AG04450 (cell line): ENCODE results near the gene UBE2B. TPM values are rescaled to one million over a fixed set of nuclear protein-coding genes. Genes with fewer than 3 reads are reported as not detected.

ENCODE experiments used
- CTCF ChIA-PET: fragments of 300-600, 350-600 bp; formaldehyde crosslinking; extraction: SDS; loops from one replicate; lab custom pipeline; 2022; ENCODE audit warnings: antibody characterized with exemption, inconsistent platforms; lab: Charles Lee
- POLR2A ChIA-PET: fragments of 350-600 bp; formaldehyde crosslinking; extraction: SDS; loops from one replicate; lab custom pipeline; 2021; ENCODE audit warnings: antibody characterized with exemption, inconsistent platforms; lab: Yijun Ruan, JAX
- DNase-seq: peaks from one replicate; pipeline ENCODE4 v3.0.0-alpha.2; 2011; ENCODE audit warnings: low read depth, low spot score
- H3K27ac ChIP-seq: one replicate; pipeline ENCODE4 v1.5.1; 2012; ENCODE audit warnings: low read depth, low read length, control low read depth
- H3K27me3 ChIP-seq: one replicate; pipeline ENCODE4 v1.6.0; 2012; ENCODE audit warnings: low read length; ENCODE audit not compliant: control insufficient read depth, insufficient read depth
- H3K4me3 ChIP-seq: 2 replicates; pipeline ENCODE4 v1.5.1; 2011; ENCODE audit warnings: mild to moderate bottlenecking, low read depth, low read length, control low read depth
- H3K9me3 ChIP-seq: 2 replicates; pipeline ENCODE4 v1.5.1; 2012; ENCODE audit warnings: low read length; ENCODE audit not compliant: control insufficient read depth, insufficient read depth
- CTCF ChIP-seq: IDR thresholded peaks from 2 replicates; pipeline ENCODE4 v1.5.1; 2011; ENCODE audit warnings: low read depth, low read length, control low read depth, inconsistent platforms
- polyA plus RNA-seq: library from polyadenylated mRNA; depleted of rRNA; stranded (reverse); fragments of >200 nt; gene quantifications from 2 replicates; pipeline ENCODE4 v1.2.3, GENCODE V29; 2011

Gene UBE2B
- polyA plus RNA-seq, 1 experiment, result 99.2 TPM

GRCh38 chr5:134345996-134346395, 25.4 kb upstream of the UBE2B start:
- ChIA-PET CTCF (no interaction called here), POLR2A (no interaction called here)
- Histone ChIP-seq H3K27ac (no peak overlapping the region), H3K9me3 (no peaks in the 10 kb centered on the region), H3K4me3 (no peak overlapping the region), H3K27me3 (no peaks in the 10 kb centered on the region)
- no peak for DNase-seq
- TF ChIP-seq CTCF, result no peak

DNA sequence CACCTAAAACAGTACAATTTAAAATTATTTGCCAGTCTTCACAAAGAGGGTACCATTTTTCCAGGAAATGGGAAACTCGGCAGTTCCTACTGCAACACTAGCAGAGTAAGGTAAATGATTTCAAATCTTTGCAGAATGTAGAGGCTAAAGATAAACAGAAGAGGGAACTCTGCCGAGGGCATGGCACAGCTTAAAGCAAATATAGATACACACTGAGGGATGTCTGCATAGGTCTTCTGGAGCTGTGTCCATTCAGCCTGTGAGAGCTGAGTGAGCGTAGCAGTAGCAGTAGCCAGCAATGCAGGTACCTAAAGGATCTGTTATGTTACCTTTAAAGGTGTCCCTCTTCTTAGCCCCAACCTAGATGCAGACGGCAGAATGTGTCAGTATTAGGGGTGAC, 21.9 kb upstream of the UBE2B start:
- TF ChIP-seq CTCF, result no peak
- ChIA-PET CTCF (interaction anchor here (0.6 kb wide), 1 partner anchor 229 kb away, joined by 3 read pairs; no protein-coding TSS in a partner anchor), POLR2A (no interaction called here)
- H3K27me3 ChIP-seq, result no peaks in the 10 kb centered on the region
- no peaks in the 10 kb centered on the region for H3K9me3 ChIP-seq
- DNase-seq, result no peak
- no peak overlapping the region for H3K4me3 ChIP-seq
- no peak overlapping the region for H3K27ac ChIP-seq

- ChIA-PET CTCF (no interaction called here), POLR2A (no interaction called here)
These were observed 15.7 kb upstream of the UBE2B start for GRCh38 chr5:134355681-134356080.

GRCh38 chr5:134365604-134366003, 5.8 kb upstream of the UBE2B start:
- TF ChIP-seq CTCF, result no peak
- Histone ChIP-seq H3K27me3 (no peaks in the 10 kb centered on the region), H3K4me3 (no peak overlapping the region), H3K27ac (no peak overlapping the region), H3K9me3 (no peaks in the 10 kb centered on the region)
- ChIA-PET POLR2A (no interaction called here), CTCF (no interaction called here)
- DNase-seq, result no peak

More at GRCh38 chr5:134355681-134356080, 15.7 kb upstream of the UBE2B start:
- H3K4me3 ChIP-seq, result no peak overlapping the region
- no peak for DNase-seq
- H3K9me3 ChIP-seq, result no peaks in the 10 kb centered on the region
- no peaks in the 10 kb centered on the region for H3K27me3 ChIP-seq
- no peak for TF ChIP-seq CTCF
- H3K27ac ChIP-seq, result no peak overlapping the region

GRCh38 chr5:134370311-134370870, 978 bp upstream of the UBE2B start:
- DNase-seq, result no peak
- POLR2A ChIA-PET, result no interaction called here
- H3K27me3 ChIP-seq, result no peaks in the 10 kb centered on the region
- peaks cover 7% of the 10 kb centered on the region; the same call in 1 of the 2 replicates for H3K9me3 ChIP-seq
- peak overlapping the region; percentile 59 for H3K27ac ChIP-seq
- CTCF ChIA-PET, result interaction anchor here (0.5 to 1.8 kb wide), 4 partner anchors 18 to 208 kb away, joined by 3 to 5 read pairs (median 4); no protein-coding TSS in a partner anchor
- no peak for TF ChIP-seq CTCF
- peak overlapping the region; percentile 69 for H3K4me3 ChIP-seq
